Endothelial cell of umbilical vein (primary cell): ENCODE results near the gene NR1H4. TPM values are rescaled to one million over a fixed set of nuclear protein-coding genes. Genes with fewer than 3 reads are reported as not detected.

ENCODE experiments used
- BruUV-seq: library from RNA; stranded (reverse); fragments of 400-500 nt; replicated peaks from 2 replicates; lab custom pipeline; 2021; lab: Mats Ljungman, UMichigan
- CTCF ChIA-PET: fragments of 300-600, 350-600 bp; sonication (Branson Sonifier 250); formaldehyde crosslinking; loops from one replicate; lab custom pipeline; 2021; ENCODE audit warnings: antibody characterized with exemption, inconsistent platforms; lab: Charles Lee
- POLR2A ChIA-PET: fragments of 300-600, 350-600 bp; sonication (Branson Sonifier 250); formaldehyde crosslinking; loops from one replicate; lab custom pipeline; 2021; ENCODE audit warnings: antibody characterized with exemption, inconsistent platforms; lab: Charles Lee
- DNase-seq: peaks from one replicate; pipeline ENCODE4 v3.0.0-alpha.2; 2011; ENCODE audit warnings: low read depth, low spot score
- FAIRE-seq: peaks from 2 replicates; lab custom pipeline; 2011; peaks lifted over from hg19 to GRCh38; lab: Jason Lieb, UNC
- H2AFZ ChIP-seq: 2 replicates; pipeline ENCODE4 v1.6.0; 2012; ENCODE audit warnings: low read depth, low read length, control low read depth, inconsistent platforms
- H3K27ac ChIP-seq: 2 replicates; pipeline ENCODE4 v1.5.1; 2011; ENCODE audit warnings: low read depth, mild to moderate bottlenecking, control low read depth, low read length, moderate library complexity; ENCODE audit not compliant: insufficient read depth
- H3K27me3 ChIP-seq, 2 experiments: 2 replicates each; pipeline versions ENCODE4 v1.6.0 to v1.6.1; 2011; ENCODE audit warnings: low read length in 2 of 2, mixed read lengths in 1 of 2; ENCODE audit not compliant: control insufficient read depth in 2 of 2, insufficient read depth in 2 of 2
- H3K36me3 ChIP-seq, 2 experiments: 2 replicates in 1 of 2; 3 replicates in 1 of 2; pipeline ENCODE4 v1.5.1; 2011; ENCODE audit warnings: low read length in 2 of 2, mild to moderate bottlenecking in 1 of 2, moderate library complexity in 1 of 2; ENCODE audit not compliant: control insufficient read depth in 2 of 2, insufficient read depth in 2 of 2; ENCODE audit errors: extremely low read depth in 1 of 2
- H3K4me1 ChIP-seq: 3 replicates; pipeline ENCODE4 v1.5.1; 2011; ENCODE audit warnings: mild to moderate bottlenecking, low read length; ENCODE audit not compliant: control insufficient read depth, insufficient read depth; ENCODE audit errors: extremely low read depth
- H3K4me2 ChIP-seq: 2 replicates; pipeline ENCODE4 v1.6.1; 2011; ENCODE audit warnings: low read length, control low read depth, mixed read lengths; ENCODE audit not compliant: insufficient read depth
- H3K4me3 ChIP-seq, 3 experiments: fragments of 200-600 bp in 1 of 3; sonication (generic), shearing (Covaris generic) in 1 of 3; replicated peaks in 1 of 3; 2 replicates each; pipeline ENCODE4 v1.5.1; 2011 to 2016; ENCODE audit warnings: control low read depth in 3 of 3, low read length in 3 of 3, mild to moderate bottlenecking in 2 of 3, inconsistent platforms in 1 of 3, low read depth in 1 of 3, moderate library complexity in 1 of 3; ENCODE audit not compliant: insufficient read depth in 1 of 3
- H3K79me2 ChIP-seq: 2 replicates; pipeline ENCODE4 v1.6.0; 2012; ENCODE audit warnings: low read length, inconsistent platforms; ENCODE audit not compliant: control insufficient read depth, insufficient read depth
- H3K9ac ChIP-seq: replicated peaks from 2 replicates; pipeline ENCODE3; 2011; ENCODE audit warnings: low read length, control low read depth; ENCODE audit not compliant: insufficient read depth; ENCODE audit errors: extremely low read depth
- H3K9me1 ChIP-seq: replicated peaks from 3 replicates; pipeline ENCODE4 v1.6.0; 2011; ENCODE audit warnings: mild to moderate bottlenecking, low read length; ENCODE audit not compliant: control insufficient read depth, insufficient read depth; ENCODE audit errors: extremely low read depth
- H3K9me3 ChIP-seq: replicated peaks from 2 replicates; pipeline ENCODE4 v1.5.1; 2012; ENCODE audit warnings: low read length, inconsistent platforms; ENCODE audit not compliant: control insufficient read depth, insufficient read depth
- H4K20me1 ChIP-seq: replicated peaks from 2 replicates; pipeline ENCODE3; 2011; ENCODE audit warnings: mild to moderate bottlenecking, low read length; ENCODE audit not compliant: control insufficient read depth, insufficient read depth; ENCODE audit errors: extremely low read depth
- CTCF ChIP-seq, 2 donors: IDR thresholded peaks; 1 replicate in 1 of 2; 2 replicates in 1 of 2; pipeline ENCODE4 v1.5.1; 2011; ENCODE audit warnings: low read length in 2 of 2, mild to moderate bottlenecking in 2 of 2, moderate library complexity in 2 of 2, control low read depth in 1 of 2, inconsistent platforms in 1 of 2, low read depth in 1 of 2; ENCODE audit not compliant: insufficient read depth in 1 of 2; ENCODE audit errors: extremely low read depth in 1 of 2
- EZH2 ChIP-seq: IDR thresholded peaks from 2 replicates; pipeline ENCODE4 v1.6.1; 2012; ENCODE audit warnings: borderline replicate concordance, low read depth, mild to moderate bottlenecking, moderate library complexity, low read length, inconsistent platforms; ENCODE audit not compliant: severe bottlenecking
- FOS ChIP-seq: IDR thresholded peaks from 2 replicates; pipeline ENCODE4 v1.6.1; 2011; ENCODE audit warnings: mild to moderate bottlenecking, low read length, moderate library complexity, borderline replicate concordance; ENCODE audit not compliant: insufficient read depth
- GATA2 ChIP-seq: IDR thresholded peaks from 2 replicates; pipeline ENCODE4 v1.7.0; 2011; ENCODE audit warnings: low read depth, mild to moderate bottlenecking, moderate library complexity, mixed read lengths, low read length; ENCODE audit not compliant: insufficient read length, insufficient read depth
- JUN ChIP-seq: IDR thresholded peaks from 2 replicates; pipeline ENCODE4 v1.6.1; 2011; ENCODE audit warnings: borderline replicate concordance, low read depth; ENCODE audit not compliant: insufficient read length, insufficient read depth
- MAX ChIP-seq: IDR thresholded peaks from 2 replicates; pipeline ENCODE4 v1.6.1; 2011; ENCODE audit not compliant: insufficient read depth, insufficient read length
- MYC ChIP-seq: IDR thresholded peaks from one replicate; pipeline ENCODE4 v1.6.1; 2011; ENCODE audit warnings: mild to moderate bottlenecking, low read depth, low read length
- POLR2A ChIP-seq: IDR thresholded peaks from 2 replicates; pipeline ENCODE4 v1.6.1; 2012; ENCODE audit warnings: low read depth, mild to moderate bottlenecking, control low read depth, low read length
- POLR2AphosphoS5 ChIP-seq: IDR thresholded peaks from 2 replicates; pipeline ENCODE4 v1.6.1; 2012; ENCODE audit warnings: low read depth, mild to moderate bottlenecking, control low read depth, low read length, moderate library complexity; ENCODE audit not compliant: insufficient read depth
- dilution Hi-C: fragments of 300-500 bp; cut with MboI; formaldehyde crosslinking; loops from one replicate; pipeline ENCODE4 v1.15.0; 2019; ENCODE audit warnings: low sequenced_read_pairs; ENCODE audit not compliant: extremely low pct_ligation_motif_present
- intact Hi-C: fragments of 100-400 bp; cut with micrococcal nuclease; formaldehyde crosslinking; loops from one replicate; pipeline ENCODE4 v1.10.0; 2022
- polyA plus RNA-seq, 4 experiments: library from polyadenylated mRNA; depleted of rRNA in 3 of 4; stranded (reverse) in 3 of 4; unstranded in 1 of 4; fragments of >200 nt; gene quantifications; 2 replicates each; pipeline versions ENCODE4 v1.2.1 to v1.2.3, GENCODE V29; 2011 to 2012; ENCODE audit warnings: missing spikeins in 1 of 4
- total RNA-seq: library from RNA; stranded (reverse); gene quantifications from 2 replicates; pipeline ENCODE4 v1.2.3, GENCODE V29; 2021

NR1H4 gene
- total and polyA plus RNA-seq, 2 donors (not counting 3 experiments of a cell fraction or from before 2014, with no cell fraction given) = not detected

GRCh38 chr12:100528034-100528433, 54.4 kb downstream of the NR1H4 start:
- H2AFZ ChIP-seq = no peak overlapping the region
- FAIRE-seq (no peak), DNase-seq (no peak)
- ChIA-PET CTCF (interaction anchor here (1.0 to 1.3 kb wide), 2 partner anchors 13 to 94 kb away, joined by 3 to 4 read pairs; no protein-coding TSS in a partner anchor), POLR2A (no interaction called here)
- H3K9me1 ChIP-seq = no peaks in the 10 kb centered on the region
- H3K9ac ChIP-seq = no peak overlapping the region
- H3K9me3 ChIP-seq = no peaks in the 10 kb centered on the region
- intact Hi-C loops = no loop called here
- H3K27me3 ChIP-seq = no peaks in the 10 kb centered on the region
- H3K4me3 ChIP-seq = no peak overlapping the region
- H3K79me2 ChIP-seq = no peaks in the 10 kb centered on the region
- H3K4me2 ChIP-seq = no peak overlapping the region
- no peaks in the 10 kb centered on the region for H4K20me1 ChIP-seq
- H3K27ac ChIP-seq = no peak overlapping the region
- no TSS peak for BruUV-seq
- dilution Hi-C loops = no loop called here
- no peaks in the 10 kb centered on the region for H3K4me1 ChIP-seq
- TF ChIP-seq MYC (no peak), POLR2AphosphoS5 (no peak), JUN (no peak), MAX (no peak), GATA2 (no peak), FOS (no peak), POLR2A (no peak), CTCF (IDR thresholded peaks at IDR 0.05; ENCODE audit: extremely low read depth in 1 of 2, insufficient read depth in 1 of 2, low read depth in 1 of 2, low read length in 2 of 2) (no peak), EZH2 (no peak)
- H3K36me3 ChIP-seq = no peaks in the 10 kb centered on the region
